H1 (cell line): ENCODE results near the gene VSTM4. TPM values are rescaled to one million over a fixed set of nuclear protein-coding genes. Genes with fewer than 3 reads are reported as not detected.

Experiments used
- BRCA1 ChIP-seq: IDR thresholded peaks from 2 replicates; pipeline ENCODE4 v1.6.1; 2012; ENCODE audit warnings: low read depth, low read length, improper control_type of control experiment
- CREB1 ChIP-seq: IDR thresholded peaks from 2 replicates; pipeline ENCODE4 v1.6.1; 2012; ENCODE audit warnings: inconsistent platforms
- SP1 ChIP-seq: IDR thresholded peaks from 2 replicates; pipeline ENCODE4 v1.6.1; 2011; ENCODE audit warnings: low read depth, low read length
- TAF1 ChIP-seq: IDR thresholded peaks from 2 replicates; pipeline ENCODE4 v1.6.1; 2011; ENCODE audit warnings: mild to moderate bottlenecking, low read depth, low read length
- polyA plus RNA-seq, 7 experiments: library from polyadenylated mRNA; depleted of rRNA in 3 of 7; stranded (reverse) in 5 of 7; unstranded in 2 of 7; fragments of >200 nt in 5 of 7; fragments of 200-250 nt in 2 of 7; gene quantifications; 1 replicate in 5 of 7; 2 replicates in 1 of 7; 4 replicates in 1 of 7; pipeline versions ENCODE4 v1.2.1 to v1.2.3, GENCODE V29; 2011 to 2013; ENCODE audit warnings: missing spikeins in 2 of 7, mixed read lengths in 2 of 7
- total RNA-seq: library from RNA; stranded (reverse); fragmentation: NEBNext Ultra II Directional; extraction: Animal tissue kit (Norgen Biotek cat#: 25700); gene quantifications from 2 replicates; pipeline ENCODE4 v1.2.1, GENCODE V29; 2021

The VSTM4 gene
- total and polyA plus RNA-seq, 2 of the 8 experiments (the other 6 are each of a cell fraction or from before 2014, with no cell fraction given), result 0.48 to 0.73 TPM

GRCh38 chr10:49140304-49141177, 25.2 kb upstream of the VSTM4 start (continued):
- TF ChIP-seq TAF1, result no peak
- TF ChIP-seq SP1, result no peak
- no peak for TF ChIP-seq CREB1
- TF ChIP-seq BRCA1, result no peak
